NCI-H748 (cell line): Measurements from ENCODE around the gene RAB31.
"Not testable (repeated sequence)": the region's sequence is repeated elsewhere in the genome, so short reads cannot be mapped to it uniquely, and the experiment has no call there.

Source experiments
- DNase-seq: peaks from one replicate; lab custom pipeline; 2025; ENCODE audit not compliant: unreplicated experiment; lab: John Stamatoyannopoulos, UW

The RAB31 gene

GRCh38 chr18:9757827-9758621 lies 49.9 kb downstream of the RAB31 start:
- no peak for DNase-seq

- no peak for DNase-seq
Observed at GRCh38 chr18:9758624-9759075, 50.5 kb downstream of the RAB31 start.

- no peak for DNase-seq
Observed at GRCh38 chr18:9760641-9761040, 52.5 kb downstream of the RAB31 start.

GRCh38 chr18:9762526-9762925 lies 54.4 kb downstream of the RAB31 start:
- no peak for DNase-seq

- no peak for DNase-seq
Observed at GRCh38 chr18:9763157-9763556, 55.1 kb downstream of the RAB31 start.

- DNase-seq = no peak
Observed at GRCh38 chr18:9764011-9764481, 55.9 kb downstream of the RAB31 start.

- no peak for DNase-seq
Observed at GRCh38 chr18:9765501-9765900, 57.4 kb downstream of the RAB31 start.

- no peak for DNase-seq
Observed at GRCh38 chr18:9766076-9766481, 58.0 kb downstream of the RAB31 start.

GRCh38 chr18:9766740-9767139 lies 58.6 kb downstream of the RAB31 start:
- no peak for DNase-seq

GRCh38 chr18:9768071-9768691 lies 60.1 kb downstream of the RAB31 start:
- DNase-seq = not testable (repeated sequence)

- DNase-seq = not testable (repeated sequence)
Observed at GRCh38 chr18:9770111-9770510, 62.0 kb downstream of the RAB31 start.

GRCh38 chr18:9771261-9771976 lies 63.3 kb downstream of the RAB31 start:
- peak; percentile 78 for DNase-seq

GRCh38 chr18:9771977-9772660 lies 64.0 kb downstream of the RAB31 start:
- DNase-seq = no peak

- no peak for DNase-seq
Observed at GRCh38 chr18:9772847-9773677, 65.0 kb downstream of the RAB31 start.

- DNase-seq = no peak
Observed at GRCh38 chr18:9774150-9774549, 66.0 kb downstream of the RAB31 start.

GRCh38 chr18:9775178-9775577 lies 67.1 kb downstream of the RAB31 start:
- no peak for DNase-seq

GRCh38 chr18:9779630-9780029 lies 71.5 kb downstream of the RAB31 start:
- DNase-seq = no peak

GRCh38 chr18:9782073-9782857 lies 74.2 kb downstream of the RAB31 start:
- DNase-seq = no peak

- no peak for DNase-seq
Observed at GRCh38 chr18:9786631-9787030, 78.5 kb downstream of the RAB31 start.

- no peak for DNase-seq
Observed at GRCh38 chr18:9787036-9787435, 78.9 kb downstream of the RAB31 start.
